CD8-positive, alpha-beta memory T cell (primary cell): ENCODE data around the gene UPB1. TPM values are rescaled to one million over a fixed set of nuclear protein-coding genes. Genes with fewer than 3 reads are reported as not detected.

Experiments used
- CTCF ChIA-PET: fragments of 350-600 bp; sonication (Branson Sonifier 250); formaldehyde crosslinking; loops from one replicate; lab custom pipeline; 2021; ENCODE audit warnings: antibody characterized with exemption; lab: Charles Lee
- POLR2A ChIA-PET: fragments of 350-600 bp; sonication (Branson Sonifier 250); formaldehyde crosslinking; loops from one replicate; lab custom pipeline; 2021; ENCODE audit warnings: antibody characterized with exemption; lab: Charles Lee
- DNase-seq, 5 donors: peaks; one replicate each; pipeline versions ENCODE4 v3.0.0 to v3.0.0-alpha.2; 2020 to 2022; ENCODE audit warnings: mixed read lengths in 1 of 5
- H3K27ac ChIP-seq: one replicate; pipeline ENCODE4 v1.7.0; 2013; ENCODE audit warnings: low read depth, mild to moderate bottlenecking, low read length, moderate library complexity
- H3K27me3 ChIP-seq: 2 replicates; pipeline ENCODE4 v1.7.0; 2013; ENCODE audit warnings: low read length, mild to moderate bottlenecking; ENCODE audit not compliant: insufficient read depth, poor library complexity, severe bottlenecking
- H3K36me3 ChIP-seq: 2 replicates; pipeline ENCODE4 v1.7.0; 2013; ENCODE audit warnings: mild to moderate bottlenecking, low read length, moderate library complexity; ENCODE audit not compliant: insufficient read depth
- H3K4me1 ChIP-seq: 2 replicates; pipeline ENCODE4 v1.7.0; 2013; ENCODE audit warnings: mild to moderate bottlenecking, low read length, moderate library complexity; ENCODE audit not compliant: insufficient read depth
- H3K4me3 ChIP-seq: 2 replicates; pipeline ENCODE4 v1.7.0; 2013; ENCODE audit warnings: mild to moderate bottlenecking, low read length
- H3K9me3 ChIP-seq: 2 replicates; pipeline ENCODE4 v1.7.0; 2013; ENCODE audit warnings: mild to moderate bottlenecking, low read length
- H3K27ac Mint-ChIP-seq, 8 donors: one replicate each; pipeline ENCODE4 v1.8.0; 2020 to 2021; ENCODE audit warnings: mixed read lengths in 8 of 8, mild to moderate bottlenecking in 6 of 8, inconsistent platforms in 3 of 8, moderate library complexity in 3 of 8
- H3K27me3 Mint-ChIP-seq, 2 donors: one replicate each; pipeline ENCODE4 v1.8.0; 2020 to 2021; ENCODE audit warnings: mixed read lengths in 2 of 2, mild to moderate bottlenecking in 1 of 2, moderate library complexity in 1 of 2
- H3K36me3 Mint-ChIP-seq, 3 donors: one replicate each; pipeline ENCODE4 v1.8.0; 2020 to 2021; ENCODE audit warnings: mixed read lengths in 3 of 3, inconsistent platforms in 1 of 3, mild to moderate bottlenecking in 1 of 3
- H3K4me1 Mint-ChIP-seq, 3 donors: one replicate each; pipeline ENCODE4 v1.8.0; 2020 to 2021; ENCODE audit warnings: mixed read lengths in 3 of 3, inconsistent platforms in 1 of 3, mild to moderate bottlenecking in 1 of 3
- H3K4me3 Mint-ChIP-seq, 7 donors: one replicate each; pipeline ENCODE4 v1.8.0; 2020 to 2021; ENCODE audit warnings: mixed read lengths in 7 of 7, mild to moderate bottlenecking in 6 of 7, moderate library complexity in 4 of 7, inconsistent platforms in 2 of 7
- H3K9me3 Mint-ChIP-seq, 5 donors: one replicate each; pipeline ENCODE4 v1.8.0; 2020 to 2022; ENCODE audit warnings: mixed read lengths in 5 of 5, mild to moderate bottlenecking in 3 of 5, moderate library complexity in 2 of 5, inconsistent platforms in 1 of 5
- polyA plus RNA-seq: library from polyadenylated mRNA; unstranded; fragments of 300-500 nt; fragmentation: Illumina TruSeq; gene quantifications from one replicate; pipeline ENCODE4 v1.2.3, GENCODE V29; 2021
- total RNA-seq, 2 experiments: library from RNA; stranded (reverse); gene quantifications; one replicate each; pipeline ENCODE4 v1.2.3, GENCODE V29; 2021

UPB1 gene
- total and polyA plus RNA-seq, 3 experiments from 2014 or later, result 0.10 TPM; not detected in 2

GRCh38 chr22:24466716-24467328 is 28.3 kb upstream of the UPB1 start:
- CTCF ChIA-PET, result interaction anchor here (0.7 kb wide), 1 partner anchor 87 kb away, joined by 3 read pairs; no protein-coding TSS in a partner anchor
- H3K27me3 Mint-ChIP-seq, result no peaks in the 10 kb centered on the region
- H3K9me3 Mint-ChIP-seq, result no peaks in the 10 kb centered on the region
- Histone ChIP-seq H3K36me3 (no peaks in the 10 kb centered on the region), H3K9me3 (no peaks in the 10 kb centered on the region), H3K4me3 (no peak overlapping the region), H3K4me1 (peaks cover 5% of the 10 kb centered on the region), H3K27ac (no peak overlapping the region), H3K27me3 (no peaks in the 10 kb centered on the region)
- no peaks in the 10 kb centered on the region for H3K36me3 Mint-ChIP-seq
- no peak overlapping the region for H3K4me3 Mint-ChIP-seq
- DNase-seq, result no peak
- H3K27ac Mint-ChIP-seq, result no peak overlapping the region
- H3K4me1 Mint-ChIP-seq, result no peaks in the 10 kb centered on the region
- POLR2A ChIA-PET, result no interaction called here

- Mint-ChIP-seq H3K27me3 (no peaks in the 10 kb centered on the region), H3K9me3 (no peaks in the 10 kb centered on the region), H3K4me3 (no peak overlapping the region), H3K36me3 (peaks cover 0 to 3% (median 0%) of the 10 kb centered on the region in 3 donors), H3K4me1 (no peaks in the 10 kb centered on the region), H3K27ac (no peak overlapping the region)
- H3K27ac ChIP-seq, result no peak overlapping the region
- no peak overlapping the region for H3K4me3 ChIP-seq
- no peak for DNase-seq
- H3K9me3 ChIP-seq, result no peaks in the 10 kb centered on the region
- CTCF ChIA-PET, result interaction anchor here (2.0 kb wide), 1 partner anchor 43 kb away, joined by 6 read pairs; no protein-coding TSS in a partner anchor
- no peaks in the 10 kb centered on the region for H3K27me3 ChIP-seq
- H3K4me1 ChIP-seq, result peaks cover 5% of the 10 kb centered on the region
- no peaks in the 10 kb centered on the region for H3K36me3 ChIP-seq
- POLR2A ChIA-PET, result no interaction called here
Measured at GRCh38 chr22:24467340-24467739, 27.8 kb upstream of the UPB1 start.

GRCh38 chr22:24471570-24471969 is 23.6 kb upstream of the UPB1 start:
- ChIA-PET CTCF (no interaction called here), POLR2A (no interaction called here)
- Histone ChIP-seq H3K36me3 (no peaks in the 10 kb centered on the region), H3K4me1 (peaks cover 4% of the 10 kb centered on the region), H3K27ac (no peak overlapping the region), H3K27me3 (no peaks in the 10 kb centered on the region), H3K9me3 (no peaks in the 10 kb centered on the region), H3K4me3 (no peak overlapping the region)
- Mint-ChIP-seq H3K4me3 (no peak overlapping the region), H3K9me3 (peaks cover 0 to 5% (median 0%) of the 10 kb centered on the region in 5 donors), H3K4me1 (no peaks in the 10 kb centered on the region), H3K27ac (no peak overlapping the region), H3K27me3 (no peaks in the 10 kb centered on the region), H3K36me3 (peaks cover 0 to 3% (median 0%) of the 10 kb centered on the region in 3 donors)
- no peak for DNase-seq

- ChIA-PET CTCF (interaction anchor here (1.5 kb wide), 1 partner anchor 13 kb away, joined by 3 read pairs; no protein-coding TSS in a partner anchor), POLR2A (no interaction called here)
- DNase-seq, result no peak
- Histone ChIP-seq H3K27me3 (no peaks in the 10 kb centered on the region), H3K36me3 (no peaks in the 10 kb centered on the region), H3K4me1 (no peaks in the 10 kb centered on the region), H3K4me3 (no peak overlapping the region), H3K9me3 (no peaks in the 10 kb centered on the region), H3K27ac (no peak overlapping the region)
- peaks cover 0 to 5% (median 4%) of the 10 kb centered on the region in 3 donors for H3K36me3 Mint-ChIP-seq
- no peaks in the 10 kb centered on the region for H3K27me3 Mint-ChIP-seq
- H3K9me3 Mint-ChIP-seq, result peaks cover 0 to 5% (median 3%) of the 10 kb centered on the region in 5 donors
- no peak overlapping the region for H3K4me3 Mint-ChIP-seq
- peak overlapping the region in 1 of 8 donors; percentile 69 for H3K27ac Mint-ChIP-seq
- no peaks in the 10 kb centered on the region for H3K4me1 Mint-ChIP-seq
Measured at GRCh38 chr22:24473284-24473683, 21.8 kb upstream of the UPB1 start.

- H3K4me1 Mint-ChIP-seq, result no peaks in the 10 kb centered on the region
- H3K4me1 ChIP-seq, result no peaks in the 10 kb centered on the region
- no peaks in the 10 kb centered on the region for H3K9me3 ChIP-seq
- no peak overlapping the region for H3K27ac ChIP-seq
- H3K36me3 Mint-ChIP-seq, result peaks cover 0 to 12% (median 5%) of the 10 kb centered on the region in 3 donors
- ChIA-PET CTCF (no interaction called here), POLR2A (no interaction called here)
- no peaks in the 10 kb centered on the region for H3K27me3 ChIP-seq
- H3K4me3 ChIP-seq, result no peak overlapping the region
- H3K27me3 Mint-ChIP-seq, result no peaks in the 10 kb centered on the region
- no peak for DNase-seq
- H3K4me3 Mint-ChIP-seq, result no peak overlapping the region
- H3K36me3 ChIP-seq, result no peaks in the 10 kb centered on the region
- H3K9me3 Mint-ChIP-seq, result peaks cover 0 to 5% (median 3%) of the 10 kb centered on the region in 5 donors
- H3K27ac Mint-ChIP-seq, result no peak overlapping the region
Measured at GRCh38 chr22:24474221-24474620, 20.9 kb upstream of the UPB1 start.

GRCh38 chr22:24474649-24475255 is 20.4 kb upstream of the UPB1 start:
- POLR2A ChIA-PET, result no interaction called here

GRCh38 chr22:24481641-24482040 is 13.5 kb upstream of the UPB1 start:
- Mint-ChIP-seq H3K4me1 (peaks cover 5 to 11% (median 6%) of the 10 kb centered on the region in 3 donors), H3K9me3 (peaks cover 0 to 3% (median 0%) of the 10 kb centered on the region in 5 donors), H3K27ac (no peak overlapping the region), H3K4me3 (no peak overlapping the region), H3K36me3 (peaks cover 0 to 12% (median 2%) of the 10 kb centered on the region in 3 donors), H3K27me3 (peaks cover 0 to 2% of the 10 kb centered on the region in 2 donors)
- Histone ChIP-seq H3K4me1 (no peaks in the 10 kb centered on the region), H3K27me3 (no peaks in the 10 kb centered on the region), H3K9me3 (no peaks in the 10 kb centered on the region), H3K4me3 (no peak overlapping the region), H3K36me3 (no peaks in the 10 kb centered on the region), H3K27ac (no peak overlapping the region)
- CTCF ChIA-PET, result interaction anchor here (1.6 kb wide), 1 partner anchor 11 kb away, joined by 4 read pairs; no protein-coding TSS in a partner anchor
- no peak for DNase-seq
- POLR2A ChIA-PET, result no interaction called here

More at GRCh38 chr22:24474649-24475255, 20.4 kb upstream of the UPB1 start:
- Histone ChIP-seq H3K4me1 (no peaks in the 10 kb centered on the region), H3K9me3 (no peaks in the 10 kb centered on the region), H3K4me3 (no peak overlapping the region), H3K27ac (no peak overlapping the region), H3K27me3 (no peaks in the 10 kb centered on the region), H3K36me3 (no peaks in the 10 kb centered on the region)
- Mint-ChIP-seq H3K27ac (no peak overlapping the region), H3K36me3 (peaks cover 0 to 12% (median 5%) of the 10 kb centered on the region in 3 donors), H3K4me1 (no peaks in the 10 kb centered on the region), H3K4me3 (no peak overlapping the region), H3K27me3 (no peaks in the 10 kb centered on the region), H3K9me3 (peaks cover 0 to 5% (median 3%) of the 10 kb centered on the region in 5 donors)
- CTCF ChIA-PET, result no interaction called here
- no peak for DNase-seq

- no peak overlapping the region for H3K27ac Mint-ChIP-seq
- POLR2A ChIA-PET, result no interaction called here
Measured at GRCh38 chr22:24482575-24482974, 12.6 kb upstream of the UPB1 start.

More at GRCh38 chr22:24482575-24482974, 12.6 kb upstream of the UPB1 start:
- Mint-ChIP-seq H3K9me3 (no peaks in the 10 kb centered on the region), H3K27me3 (peaks cover 0 to 2% of the 10 kb centered on the region in 2 donors), H3K36me3 (peaks cover 0 to 8% (median 0%) of the 10 kb centered on the region in 3 donors), H3K4me1 (peaks cover 7 to 14% (median 10%) of the 10 kb centered on the region in 3 donors), H3K4me3 (no peak overlapping the region)
- Histone ChIP-seq H3K36me3 (no peaks in the 10 kb centered on the region), H3K27me3 (no peaks in the 10 kb centered on the region), H3K9me3 (no peaks in the 10 kb centered on the region), H3K4me3 (no peak overlapping the region), H3K27ac (no peak overlapping the region), H3K4me1 (no peaks in the 10 kb centered on the region)
- DNase-seq, result no peak
- CTCF ChIA-PET, result interaction anchor here (1.6 to 2.9 kb wide), 2 partner anchors 12 to 59 kb away, joined by 4 to 12 read pairs; no protein-coding TSS in a partner anchor
